OCI-LY7 (cell line): Measurements from ENCODE around the gene HCFC2.

Experiments used
- CTCF ChIP-seq: fragments of 200-600 bp; sonication (generic); conservative IDR thresholded peaks from 2 replicates; pipeline ENCODE4 v1.5.1; 2014; ENCODE audit warnings: mild to moderate bottlenecking, antibody characterized with exemption, low read length, moderate library complexity, mixed read lengths
- EZH2phosphoT487 ChIP-seq: fragments of 200-600 bp; sonication (generic); IDR thresholded peaks from 2 replicates; pipeline ENCODE4 v1.6.1; 2018; ENCODE audit warnings: low read depth, borderline replicate concordance, mild to moderate bottlenecking, mixed run types, antibody characterized with exemption, low read length, moderate library complexity, mixed read lengths

- TF ChIP-seq CTCF (no peak), EZH2phosphoT487 (no peak)
Observed at GRCh38 chr12:104063712-104064030, 660 bp upstream of the HCFC2 start.
